ENCODE measurements around the gene ENTR1.

DNA sequence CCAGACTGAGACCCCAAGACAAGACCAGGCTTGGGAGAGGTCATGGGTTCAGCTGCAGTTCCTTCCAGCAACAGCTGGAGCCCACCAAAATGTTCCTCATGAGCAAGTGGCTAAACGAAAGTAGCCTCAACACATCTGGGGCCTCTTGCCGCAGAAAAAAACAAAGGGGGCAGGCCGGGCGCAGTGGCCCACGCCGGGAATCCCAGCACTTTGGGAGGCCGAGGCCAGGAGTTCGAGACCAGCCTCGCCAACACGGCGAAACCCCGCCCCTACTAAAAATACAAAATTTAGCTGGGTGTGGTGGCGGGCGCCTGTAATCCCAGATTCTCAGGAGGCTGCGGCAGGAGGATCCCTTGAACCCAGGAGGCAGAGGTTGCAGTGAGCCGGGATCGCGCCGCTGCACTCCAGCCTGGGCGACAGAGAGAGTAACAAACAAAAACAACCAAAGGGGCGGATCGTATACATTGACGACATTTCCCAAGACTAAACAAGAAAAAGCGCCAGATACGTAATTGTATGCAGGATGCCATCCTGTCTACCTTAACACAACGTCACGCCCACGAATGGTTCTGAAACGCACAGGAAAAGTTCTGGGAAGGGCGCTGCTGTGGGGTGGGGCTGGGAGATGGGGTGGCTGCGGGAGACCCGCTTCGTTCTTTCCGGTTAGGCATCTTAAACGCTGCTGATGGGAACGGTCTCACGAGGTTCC is 27.6 kb upstream of the ENTR1 start:
- no peak for TF ChIP-seq POLR2A (IDR thresholded peaks at IDR 0.05)
- TF ChIP-seq, protein P1, sequence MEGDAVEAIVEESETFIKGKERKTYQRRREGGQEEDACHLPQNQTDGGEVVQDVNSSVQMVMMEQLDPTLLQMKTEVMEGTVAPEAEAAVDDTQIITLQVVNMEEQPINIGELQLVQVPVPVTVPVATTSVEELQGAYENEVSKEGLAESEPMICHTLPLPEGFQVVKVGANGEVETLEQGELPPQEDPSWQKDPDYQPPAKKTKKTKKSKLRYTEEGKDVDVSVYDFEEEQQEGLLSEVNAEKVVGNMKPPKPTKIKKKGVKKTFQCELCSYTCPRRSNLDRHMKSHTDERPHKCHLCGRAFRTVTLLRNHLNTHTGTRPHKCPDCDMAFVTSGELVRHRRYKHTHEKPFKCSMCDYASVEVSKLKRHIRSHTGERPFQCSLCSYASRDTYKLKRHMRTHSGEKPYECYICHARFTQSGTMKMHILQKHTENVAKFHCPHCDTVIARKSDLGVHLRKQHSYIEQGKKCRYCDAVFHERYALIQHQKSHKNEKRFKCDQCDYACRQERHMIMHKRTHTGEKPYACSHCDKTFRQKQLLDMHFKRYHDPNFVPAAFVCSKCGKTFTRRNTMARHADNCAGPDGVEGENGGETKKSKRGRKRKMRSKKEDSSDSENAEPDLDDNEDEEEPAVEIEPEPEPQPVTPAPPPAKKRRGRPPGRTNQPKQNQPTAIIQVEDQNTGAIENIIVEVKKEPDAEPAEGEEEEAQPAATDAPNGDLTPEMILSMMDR (IDR thresholded peaks at IDR 0.05): no peak
